SU-DHL-6 (cell line): ENCODE results near the gene PRKCE.

Source experiments
- EZH2phosphoT487 ChIP-seq: fragments of 200-600 bp; sonication (generic), shearing (Covaris generic); conservative IDR thresholded peaks from 2 replicates; pipeline ENCODE4 v1.6.1; 2018; ENCODE audit warnings: mild to moderate bottlenecking, antibody characterized with exemption, low read length, moderate library complexity, mixed read lengths
- TF ChIP-seq, protein P1 (sequence below): fragments of 200-600 bp; sonication (generic); IDR thresholded peaks from one replicate; pipeline ENCODE4 v1.5.1; 2017; ENCODE audit warnings: antibody characterized with exemption, mild to moderate bottlenecking, low read length, moderate library complexity; ENCODE audit not compliant: insufficient read depth, poor library complexity, severe bottlenecking

DNA sequence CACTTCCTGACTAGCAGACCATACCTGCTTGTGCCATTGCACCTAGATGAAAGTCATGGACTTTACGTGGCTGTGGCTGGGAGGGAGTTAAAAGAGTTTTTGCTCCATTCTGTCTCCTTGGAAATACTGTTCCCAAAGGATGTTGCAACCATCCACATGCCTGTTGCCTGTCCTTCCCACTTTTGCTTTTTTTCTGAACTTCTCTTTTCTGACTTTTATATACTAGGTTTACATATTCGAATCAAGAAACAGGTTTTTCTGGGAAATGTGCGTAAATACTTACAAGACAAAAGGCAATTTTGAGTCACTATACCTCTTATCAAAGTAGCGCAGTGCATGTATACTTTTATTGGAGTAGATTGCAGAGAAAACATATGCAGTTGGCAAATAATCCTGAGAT, 244.8 kb downstream of the PRKCE start:
- TF ChIP-seq, protein P1, sequence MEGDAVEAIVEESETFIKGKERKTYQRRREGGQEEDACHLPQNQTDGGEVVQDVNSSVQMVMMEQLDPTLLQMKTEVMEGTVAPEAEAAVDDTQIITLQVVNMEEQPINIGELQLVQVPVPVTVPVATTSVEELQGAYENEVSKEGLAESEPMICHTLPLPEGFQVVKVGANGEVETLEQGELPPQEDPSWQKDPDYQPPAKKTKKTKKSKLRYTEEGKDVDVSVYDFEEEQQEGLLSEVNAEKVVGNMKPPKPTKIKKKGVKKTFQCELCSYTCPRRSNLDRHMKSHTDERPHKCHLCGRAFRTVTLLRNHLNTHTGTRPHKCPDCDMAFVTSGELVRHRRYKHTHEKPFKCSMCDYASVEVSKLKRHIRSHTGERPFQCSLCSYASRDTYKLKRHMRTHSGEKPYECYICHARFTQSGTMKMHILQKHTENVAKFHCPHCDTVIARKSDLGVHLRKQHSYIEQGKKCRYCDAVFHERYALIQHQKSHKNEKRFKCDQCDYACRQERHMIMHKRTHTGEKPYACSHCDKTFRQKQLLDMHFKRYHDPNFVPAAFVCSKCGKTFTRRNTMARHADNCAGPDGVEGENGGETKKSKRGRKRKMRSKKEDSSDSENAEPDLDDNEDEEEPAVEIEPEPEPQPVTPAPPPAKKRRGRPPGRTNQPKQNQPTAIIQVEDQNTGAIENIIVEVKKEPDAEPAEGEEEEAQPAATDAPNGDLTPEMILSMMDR = no peak
- TF ChIP-seq EZH2phosphoT487 = no peak
